H9 (cell line): Measurements from ENCODE around the gene CAPN5. TPM values are rescaled to one million over a fixed set of nuclear protein-coding genes. Genes with fewer than 3 reads are reported as not detected.

Experiments used
- DNase-seq: peaks from one replicate; pipeline ENCODE4 v3.0.0-alpha.2; 2017
- H2AFZ ChIP-seq: one replicate; pipeline ENCODE4 v1.6.1; 2013; ENCODE audit warnings: mild to moderate bottlenecking, low read length, control low read depth, moderate library complexity
- H2AK5ac ChIP-seq: 2 replicates; pipeline ENCODE4 v1.6.1; 2013; ENCODE audit warnings: low read length, control low read depth, mixed read lengths; ENCODE audit not compliant: insufficient read length
- H2BK120ac ChIP-seq: one replicate; pipeline ENCODE4 v1.6.1; 2013; ENCODE audit warnings: low read depth, mild to moderate bottlenecking, low read length, control low read depth, inconsistent platforms; ENCODE audit not compliant: poor library complexity, severe bottlenecking
- H2BK12ac ChIP-seq: 2 replicates; pipeline ENCODE4 v1.6.1; 2013; ENCODE audit warnings: low read length, control low read depth, mixed read lengths, low read depth; ENCODE audit not compliant: insufficient read length
- H2BK15ac ChIP-seq: 2 replicates; pipeline ENCODE4 v1.6.1; 2013; ENCODE audit warnings: low read depth, low read length, control low read depth
- H2BK20ac ChIP-seq: one replicate; pipeline ENCODE4 v1.6.1; 2013; ENCODE audit warnings: low read depth, mild to moderate bottlenecking, low read length, control low read depth, inconsistent platforms; ENCODE audit not compliant: poor library complexity, severe bottlenecking
- H2BK5ac ChIP-seq: 2 replicates; pipeline ENCODE4 v1.6.1; 2013; ENCODE audit warnings: low read length, control low read depth, mixed read lengths; ENCODE audit not compliant: insufficient read length
- H3K14ac ChIP-seq: 2 replicates; pipeline ENCODE4 v1.6.1; 2013; ENCODE audit warnings: low read length, control low read depth; ENCODE audit not compliant: insufficient read depth
- H3K18ac ChIP-seq: 2 replicates; pipeline ENCODE4 v1.6.1; 2013; ENCODE audit warnings: low read depth, mild to moderate bottlenecking, mixed read lengths, low read length, control low read depth; ENCODE audit not compliant: insufficient read length
- H3K23ac ChIP-seq: 2 replicates; pipeline ENCODE4 v1.6.1; 2013; ENCODE audit warnings: low read length, control low read depth, mixed read lengths, low read depth; ENCODE audit not compliant: insufficient read length
- H3K23me2 ChIP-seq: 2 replicates; pipeline ENCODE4 v1.6.1; 2013; ENCODE audit warnings: low read depth, mild to moderate bottlenecking, mixed read lengths, low read length, control low read depth; ENCODE audit not compliant: insufficient read length, poor library complexity, severe bottlenecking
- H3K27ac ChIP-seq: 2 replicates; pipeline ENCODE4 v1.5.1; 2013; ENCODE audit warnings: low read length, control low read depth, mixed read lengths, low read depth; ENCODE audit not compliant: insufficient read length
- H3K27me3 ChIP-seq: 2 replicates; pipeline ENCODE4 v1.6.1; 2013; ENCODE audit warnings: low read length, control low read depth, inconsistent platforms; ENCODE audit not compliant: insufficient read depth
- H3K4ac ChIP-seq: 2 replicates; pipeline ENCODE4 v1.6.1; 2013; ENCODE audit warnings: low read depth, mild to moderate bottlenecking, control low read depth, inconsistent platforms, low read length, moderate library complexity
- H3K4me1 ChIP-seq: 2 replicates; pipeline ENCODE4 v1.6.1; 2013; ENCODE audit warnings: low read length, control low read depth, inconsistent platforms; ENCODE audit not compliant: insufficient read depth
- H3K4me2 ChIP-seq: 2 replicates; pipeline ENCODE4 v1.6.1; 2013; ENCODE audit warnings: low read length, control low read depth, mixed read lengths; ENCODE audit not compliant: insufficient read length, insufficient read depth
- H3K56ac ChIP-seq: 2 replicates; pipeline ENCODE4 v1.6.1; 2013; ENCODE audit warnings: low read depth, mild to moderate bottlenecking, mixed read lengths, low read length, control low read depth; ENCODE audit not compliant: insufficient read length
- H3K79me1 ChIP-seq: 2 replicates; pipeline ENCODE4 v1.6.1; 2013; ENCODE audit warnings: low read depth, mild to moderate bottlenecking, moderate library complexity, low read length, control low read depth, inconsistent platforms; ENCODE audit not compliant: insufficient read depth, poor library complexity, severe bottlenecking
- H3K79me2 ChIP-seq: 2 replicates; pipeline ENCODE4 v1.6.1; 2013; ENCODE audit warnings: low read length, control low read depth, inconsistent platforms; ENCODE audit not compliant: insufficient read depth
- H3K9ac ChIP-seq: 2 replicates; pipeline ENCODE4 v1.6.1; 2013; ENCODE audit warnings: low read length, control low read depth, mixed read lengths; ENCODE audit not compliant: insufficient read length; ENCODE audit errors: extremely low read depth
- H3K9me3 ChIP-seq: one replicate; pipeline ENCODE4 v1.6.1; 2013; ENCODE audit warnings: low read depth, low read length, inconsistent platforms; ENCODE audit not compliant: control insufficient read depth
- H3T11ph ChIP-seq: one replicate; pipeline ENCODE4 v1.6.1; 2013; ENCODE audit warnings: mild to moderate bottlenecking, low read length, control low read depth, inconsistent platforms
- H4K20me1 ChIP-seq: one replicate; pipeline ENCODE4 v1.6.1; 2013; ENCODE audit not compliant: control insufficient read depth, insufficient read length, insufficient read depth
- H4K5ac ChIP-seq: 2 replicates; pipeline ENCODE4 v1.6.1; 2013; ENCODE audit warnings: low read depth, mild to moderate bottlenecking, mixed read lengths, low read length, control low read depth; ENCODE audit not compliant: insufficient read length
- H4K8ac ChIP-seq: replicated peaks from 2 replicates; pipeline ENCODE4 v1.6.1; 2013; ENCODE audit warnings: low read length, control low read depth, mixed read lengths, low read depth; ENCODE audit not compliant: insufficient read length
- H4K91ac ChIP-seq: 2 replicates; pipeline ENCODE4 v1.6.1; 2013; ENCODE audit warnings: low read depth, mild to moderate bottlenecking, moderate library complexity, mixed read lengths, low read length, control low read depth; ENCODE audit not compliant: insufficient read length
- H3K27ac Mint-ChIP-seq, 3 experiments: 2 replicates in 2 of 3; 3 replicates in 1 of 3; pipeline ENCODE4 v1.8.0; 2020 to 2021; ENCODE audit warnings: mixed read lengths in 3 of 3, mild to moderate bottlenecking in 1 of 3, moderate library complexity in 1 of 3
- H3K27me3 Mint-ChIP-seq: 2 replicates; pipeline ENCODE4 v1.8.0; 2021; ENCODE audit warnings: low read depth, mild to moderate bottlenecking, moderate library complexity, mixed read lengths
- H3K36me3 Mint-ChIP-seq, 3 experiments: 2 replicates in 2 of 3; 3 replicates in 1 of 3; pipeline ENCODE4 v1.8.0; 2020 to 2021; ENCODE audit warnings: low read depth in 3 of 3, mixed read lengths in 3 of 3; ENCODE audit not compliant: insufficient read depth in 1 of 3
- H3K4me1 Mint-ChIP-seq, 2 experiments: 2 replicates each; pipeline ENCODE4 v1.8.0; 2020; ENCODE audit warnings: mixed read lengths in 2 of 2
- H3K4me3 Mint-ChIP-seq, 2 experiments: 2 replicates in 1 of 2; 3 replicates in 1 of 2; pipeline ENCODE4 v1.8.0; 2020 to 2021; ENCODE audit warnings: mild to moderate bottlenecking in 2 of 2, mixed read lengths in 2 of 2, moderate library complexity in 1 of 2
- H3K9me3 Mint-ChIP-seq, 2 experiments: 2 replicates in 1 of 2; 3 replicates in 1 of 2; pipeline ENCODE4 v1.8.0; 2020; ENCODE audit warnings: mild to moderate bottlenecking in 2 of 2, mixed read lengths in 2 of 2, moderate library complexity in 1 of 2
- CTCF ChIP-seq: fragments of 200-600 bp; sonication (generic); conservative IDR thresholded peaks from 3 replicates; pipeline ENCODE4 v1.8.0; 2021; ENCODE audit warnings: antibody characterized with exemption, mild to moderate bottlenecking
- WGBS: extraction: QIAGEN DNeasy Blood & Tissue Kit; methylation state at CpG from one replicate; pipeline ENCODE4 v1.1.7; 2013; ENCODE audit warnings: missing lambda C conversion rate, low lambda C conversion rate, mixed read lengths; ENCODE audit not compliant: insufficient read length; ENCODE audit errors: extremely low coverage; 5-methylcytosine and 5-hydroxymethylcytosine counted together
- total RNA-seq: library from RNA; stranded (reverse); gene quantifications from 2 replicates; pipeline ENCODE4 v1.2.1, GENCODE V29; 2021

CAPN5 gene
- total RNA-seq, 1 experiment from 2014 or later: 16.7 TPM

GRCh38 chr11:77124488-77124887, 57.7 kb downstream of the CAPN5 start:
- no peak overlapping the region for H4K8ac ChIP-seq
- TF ChIP-seq CTCF: no peak
- no peaks in the 10 kb centered on the region for H3K79me2 ChIP-seq
- H3K23me2 ChIP-seq: peaks cover 8% of the 10 kb centered on the region
- no peak overlapping the region for H3K18ac ChIP-seq
- H3K27me3 ChIP-seq: no peaks in the 10 kb centered on the region
- Mint-ChIP-seq H3K4me3 (no peak overlapping the region), H3K4me1 (peaks cover 24 to 25% of the 10 kb centered on the region in 2 experiments), H3K9me3 (no peaks in the 10 kb centered on the region), H3K27me3 (peaks cover 5% of the 10 kb centered on the region; the same call in 1 of the 2 replicates), H3K27ac (peak overlapping the region in 1 of 3 experiments; percentile 38; a peak in 1 of 7 replicates), H3K36me3 (peaks cover 3 to 10% (median 6%) of the 10 kb centered on the region in 3 experiments; a peak in 6 of 7 replicates)
- DNase-seq: no peak
- no peak overlapping the region for H3K9ac ChIP-seq
- H3K23ac ChIP-seq: no peak overlapping the region
- no peaks in the 10 kb centered on the region for H3K4me1 ChIP-seq
- no peak overlapping the region for H3T11ph ChIP-seq
- no peak overlapping the region for H2BK120ac ChIP-seq
- H3K56ac ChIP-seq: no peak overlapping the region
- no peak overlapping the region for H2BK12ac ChIP-seq
- no peaks in the 10 kb centered on the region for H3K9me3 ChIP-seq
- H4K91ac ChIP-seq: no peak overlapping the region
- H2AK5ac ChIP-seq: no peak overlapping the region
- H2BK20ac ChIP-seq: no peak overlapping the region
- H3K14ac ChIP-seq: no peak overlapping the region
- H3K4me2 ChIP-seq: no peak overlapping the region
- H2BK15ac ChIP-seq: no peak overlapping the region
- WGBS: no CpG with 5 or more reads among the region's 6 CpGs
- no peaks in the 10 kb centered on the region for H3K79me1 ChIP-seq
- H3K27ac ChIP-seq: no peak overlapping the region
- H2AFZ ChIP-seq: no peak overlapping the region
- H3K4ac ChIP-seq: no peak overlapping the region
- no peak overlapping the region for H2BK5ac ChIP-seq
- no peak overlapping the region for H4K5ac ChIP-seq
- no peaks in the 10 kb centered on the region for H4K20me1 ChIP-seq
